NT2/D1 (cell line): Measurements from ENCODE around the gene CRLF2.
"Not testable (repeated sequence)": the region's sequence is repeated elsewhere in the genome, so short reads cannot be mapped to it uniquely, and the experiment has no call there.

Experiments
- DNase-seq: peaks from one replicate; pipeline ENCODE4 v3.0.0-alpha.2; 2011; ENCODE audit warnings: low read depth, low spot score
- H3K27me3 ChIP-seq: 2 replicates; pipeline ENCODE4 v1.6.0; 2011; ENCODE audit warnings: mild to moderate bottlenecking; ENCODE audit not compliant: insufficient read length, insufficient read depth
- H3K36me3 ChIP-seq: 2 replicates; pipeline ENCODE4 v1.6.1; 2011; ENCODE audit warnings: mild to moderate bottlenecking, low read length, mixed read lengths; ENCODE audit not compliant: insufficient read depth, insufficient read length
- H3K4me1 ChIP-seq: 2 replicates; pipeline ENCODE4 v1.5.1; 2011; ENCODE audit not compliant: insufficient read depth, insufficient read length
- H3K4me3 ChIP-seq: 2 replicates; pipeline ENCODE4 v1.5.1; 2011; ENCODE audit warnings: low read depth; ENCODE audit not compliant: insufficient read length
- H3K9ac ChIP-seq: 2 replicates; pipeline ENCODE4 v1.6.0; 2011; ENCODE audit warnings: low read depth; ENCODE audit not compliant: insufficient read length
- H3K9me3 ChIP-seq: 2 replicates; pipeline ENCODE4 v1.5.1; 2011; ENCODE audit warnings: mild to moderate bottlenecking, low read length; ENCODE audit not compliant: insufficient read depth
- SUZ12 ChIP-seq: IDR thresholded peaks from 2 replicates; pipeline ENCODE4 v1.6.1; 2011; ENCODE audit not compliant: insufficient read length, insufficient read depth; ENCODE audit errors: extremely low read depth
- YY1 ChIP-seq: IDR thresholded peaks from 2 replicates; pipeline ENCODE4 v1.6.1; 2011; ENCODE audit not compliant: insufficient read length, insufficient read depth
- ZNF274 ChIP-seq: IDR thresholded peaks from 2 replicates; pipeline ENCODE4 v1.6.1; 2011; ENCODE audit warnings: mild to moderate bottlenecking, low read depth, low read length

CRLF2 gene

DNA sequence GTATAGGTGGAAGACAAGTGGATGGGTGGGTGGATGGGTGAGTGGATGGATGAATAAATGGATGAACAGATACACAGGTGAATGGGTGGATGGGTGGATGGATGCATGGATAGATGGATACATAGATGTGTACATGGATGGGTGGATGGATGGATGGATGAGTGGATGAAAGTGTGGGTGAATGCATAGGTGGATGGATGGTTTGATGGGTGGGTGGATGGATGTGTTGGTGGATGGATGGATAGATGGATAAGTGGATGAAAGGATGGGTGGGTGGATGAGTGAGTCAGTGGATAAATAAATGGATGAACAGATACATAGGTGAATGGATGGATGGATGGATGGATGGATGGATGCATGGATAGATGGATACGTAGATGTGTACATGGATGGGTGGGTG, 1.6 kb downstream of the CRLF2 start:
- H3K9me3 ChIP-seq, result no peaks in the 10 kb centered on the region
- no peak for TF ChIP-seq ZNF274
- no peak for TF ChIP-seq YY1
- no peak for TF ChIP-seq SUZ12
- H3K27me3 ChIP-seq, result no peaks in the 10 kb centered on the region
- H3K9ac ChIP-seq, result no peak overlapping the region
- no peaks in the 10 kb centered on the region for H3K4me1 ChIP-seq
- no peaks in the 10 kb centered on the region for H3K36me3 ChIP-seq
- DNase-seq, result no peak
- no peak overlapping the region for H3K4me3 ChIP-seq

DNA sequence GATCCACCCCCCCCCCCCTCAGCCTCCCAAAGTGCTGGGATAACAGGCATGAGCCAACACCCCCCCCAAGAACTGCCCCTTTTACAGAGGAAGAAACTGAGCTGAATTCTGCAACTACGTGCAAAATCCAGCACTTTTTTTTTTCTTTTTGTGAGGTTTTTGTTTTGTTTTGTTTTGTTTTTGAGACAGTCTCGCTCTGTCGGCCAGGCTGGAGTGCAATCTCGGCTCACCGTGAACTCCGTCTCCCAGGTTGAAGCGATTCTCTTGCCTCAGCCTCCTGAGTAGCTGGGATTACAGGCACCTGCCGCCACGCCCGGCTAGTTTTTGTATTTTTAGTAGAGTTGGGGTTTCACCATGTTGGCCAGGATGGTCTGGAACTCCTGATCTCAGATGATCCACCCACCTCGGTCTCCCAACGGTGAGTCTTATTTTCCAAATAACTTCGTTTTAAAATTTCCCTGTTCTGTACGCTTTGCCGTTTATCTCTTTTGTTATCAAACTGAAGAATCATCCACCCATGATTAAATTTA, 4.9 kb downstream of the CRLF2 start:
- TF ChIP-seq YY1, result no peak
- TF ChIP-seq ZNF274, result no peak
- no peak for TF ChIP-seq SUZ12
- H3K9ac ChIP-seq, result no peak overlapping the region
- H3K27me3 ChIP-seq, result no peaks in the 10 kb centered on the region
- H3K36me3 ChIP-seq, result no peaks in the 10 kb centered on the region
- H3K9me3 ChIP-seq, result no peaks in the 10 kb centered on the region
- no peaks in the 10 kb centered on the region for H3K4me1 ChIP-seq
- DNase-seq, result no peak
- H3K4me3 ChIP-seq, result no peak overlapping the region

DNA sequence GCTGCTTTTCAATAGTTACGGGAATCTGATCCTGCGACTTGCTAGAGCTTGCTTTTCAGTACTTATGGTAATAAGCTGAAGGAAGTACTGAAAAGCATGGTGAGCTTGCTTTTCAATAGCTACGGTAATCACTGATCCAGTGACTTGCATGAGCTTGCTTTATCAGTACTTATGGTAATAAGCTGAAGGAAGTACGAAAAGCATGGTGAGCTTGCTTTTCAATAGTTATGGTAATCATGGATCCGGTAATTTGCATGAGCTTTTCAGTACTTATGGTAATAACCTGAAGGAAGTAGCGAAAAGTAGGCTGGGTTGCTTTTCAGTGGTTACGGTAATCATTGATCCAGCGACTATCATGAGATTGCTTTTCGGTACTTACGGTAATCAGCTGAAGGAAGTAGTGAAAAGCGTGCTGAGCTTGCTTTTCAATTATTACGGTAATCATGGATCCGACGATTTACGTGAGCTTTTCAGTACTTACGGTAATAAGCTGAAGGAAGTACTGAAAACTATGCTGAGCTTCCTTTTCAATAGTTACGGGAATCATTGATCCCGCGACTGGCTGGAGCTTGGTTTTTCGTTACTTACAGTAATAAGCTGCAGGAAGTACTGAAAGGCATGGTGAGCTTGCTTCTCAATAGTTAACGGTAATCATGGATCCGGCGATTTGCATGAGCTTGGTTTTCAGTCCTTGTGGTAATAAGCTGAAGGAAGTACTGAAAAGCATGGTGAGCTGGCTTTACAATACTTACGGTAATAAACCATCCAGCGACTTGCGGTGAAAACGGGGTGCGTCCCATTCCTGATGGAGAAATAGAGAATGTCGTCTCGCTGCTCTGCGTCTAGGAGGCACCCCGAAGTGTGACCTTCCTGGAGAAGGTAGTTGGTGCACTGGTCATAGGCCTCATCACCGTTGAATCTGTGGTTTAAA, 6.5 kb downstream of the CRLF2 start:
- peak overlapping the region; percentile 53 for H3K4me3 ChIP-seq

DNA sequence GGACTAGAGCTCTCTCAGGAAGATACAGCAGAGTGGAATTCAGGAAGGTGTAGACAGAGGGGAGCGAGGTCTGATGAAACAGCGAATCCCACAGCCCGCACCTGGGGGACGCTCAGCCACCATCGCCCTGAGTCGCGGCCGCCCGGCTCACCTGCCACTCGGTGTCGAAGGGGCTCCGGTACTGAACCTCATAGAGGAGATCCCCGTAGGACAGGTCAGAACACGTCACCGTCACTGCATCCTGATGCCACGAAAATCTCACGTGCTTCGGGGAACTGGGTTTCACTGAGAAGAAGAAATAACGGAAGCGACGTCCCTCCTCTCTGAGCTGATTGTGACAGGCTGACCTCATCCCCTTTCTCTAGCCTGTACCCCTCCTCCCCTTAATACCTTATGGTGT, 10.2 kb downstream of the CRLF2 start:
- no peak for TF ChIP-seq SUZ12
- Histone ChIP-seq H3K4me1 (peaks cover 5% of the 10 kb centered on the region), H3K9ac (no peak overlapping the region), H3K4me3 (no peak overlapping the region), H3K36me3 (no peaks in the 10 kb centered on the region), H3K9me3 (no peaks in the 10 kb centered on the region), H3K27me3 (no peaks in the 10 kb centered on the region)
- DNase-seq, result no peak

More for the DNA sequence above, 6.5 kb downstream of the CRLF2 start:
- no peaks in the 10 kb centered on the region for H3K36me3 ChIP-seq
- H3K27me3 ChIP-seq, result no peaks in the 10 kb centered on the region
- no peak overlapping the region for H3K9ac ChIP-seq
- no peaks in the 10 kb centered on the region for H3K9me3 ChIP-seq
- TF ChIP-seq SUZ12 (no peak), ZNF274 (no peak), YY1 (no peak)
- H3K4me1 ChIP-seq, result peaks cover 2% of the 10 kb centered on the region
- peak; percentile 90 for DNase-seq

DNA sequence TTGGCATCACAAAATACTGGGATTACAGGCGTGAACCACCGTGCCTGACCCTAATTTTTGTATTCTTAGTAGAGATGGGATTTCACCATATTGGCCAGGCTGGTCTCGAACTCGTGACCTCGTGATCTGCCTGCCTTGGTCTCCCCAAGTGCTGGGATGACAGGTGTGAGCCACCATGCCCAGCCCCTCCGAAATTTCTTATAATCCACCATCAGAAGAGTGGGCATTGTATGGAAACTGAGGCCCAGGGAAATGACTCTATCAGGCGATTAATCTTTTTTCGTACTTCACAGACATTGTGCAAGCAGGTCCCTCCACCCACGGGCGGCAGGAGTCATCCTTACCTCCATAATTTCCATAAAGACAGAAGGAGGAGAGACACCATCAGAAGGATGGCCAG, 16.0 kb downstream of the CRLF2 start:
- H3K9me3 ChIP-seq, result no peaks in the 10 kb centered on the region
- TF ChIP-seq YY1 (no peak), ZNF274 (no peak), SUZ12 (no peak)
- H3K4me1 ChIP-seq, result peaks cover 3% of the 10 kb centered on the region
- H3K27me3 ChIP-seq, result no peaks in the 10 kb centered on the region
- H3K4me3 ChIP-seq, result no peak overlapping the region
- H3K36me3 ChIP-seq, result no peaks in the 10 kb centered on the region
- DNase-seq, result no peak
- H3K9ac ChIP-seq, result no peak overlapping the region

DNA sequence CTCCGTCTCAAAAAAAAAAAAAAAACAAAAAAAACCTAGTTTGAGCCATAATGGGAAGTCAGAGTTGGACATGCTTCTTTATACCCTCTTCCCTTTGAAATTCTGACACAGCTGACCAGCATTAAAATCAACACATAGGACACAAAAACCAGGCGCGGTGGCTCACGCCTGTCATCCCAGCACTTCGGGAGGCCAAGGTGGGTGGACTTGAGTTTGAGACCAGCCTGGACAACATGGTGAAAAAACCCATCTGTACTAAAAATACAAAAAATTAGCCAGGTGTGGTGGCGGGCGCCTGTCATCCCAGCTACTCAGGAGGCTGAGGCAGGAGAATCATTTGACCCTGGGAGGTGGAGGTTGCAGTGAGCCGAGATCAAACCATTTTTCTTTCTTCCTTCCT, 20.3 kb downstream of the CRLF2 start:
- not testable (repeated sequence) for H3K9me3 ChIP-seq, H3K4me1 ChIP-seq, H3K36me3 ChIP-seq, H3K9ac ChIP-seq, H3K4me3 ChIP-seq, DNase-seq, H3K27me3 ChIP-seq

DNA sequence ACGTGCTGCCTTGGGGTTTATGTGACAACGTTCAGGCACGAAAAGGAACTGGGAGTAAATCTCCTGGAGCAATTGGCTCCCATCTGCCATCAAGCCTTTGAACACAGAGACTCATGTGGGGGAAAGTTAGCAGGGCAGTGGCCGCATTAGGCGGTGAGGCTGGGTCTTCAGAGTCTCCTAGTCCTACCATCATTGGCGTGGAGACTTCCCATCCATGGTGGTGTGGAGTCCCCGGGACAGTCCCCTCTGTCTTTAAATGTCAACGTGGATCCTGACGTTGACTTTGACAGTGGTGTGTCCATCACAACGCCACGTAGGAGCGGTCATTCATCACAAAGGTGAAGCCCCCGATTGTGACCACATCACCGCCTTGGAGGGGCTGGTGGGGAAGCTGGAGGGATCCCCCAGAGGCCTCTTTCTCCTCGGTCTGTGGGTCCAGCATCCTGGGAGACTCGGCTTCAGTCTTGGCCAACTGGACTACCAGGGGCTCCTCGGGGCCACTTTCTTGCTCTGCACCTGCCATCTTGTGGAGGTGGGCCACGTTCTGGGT, 21.8 kb downstream of the CRLF2 start:
- TF ChIP-seq SUZ12 (no peak), ZNF274 (no peak), YY1 (no peak)
- Histone ChIP-seq H3K4me1 (no peaks in the 10 kb centered on the region), H3K4me3 (no peak overlapping the region)

DNA sequence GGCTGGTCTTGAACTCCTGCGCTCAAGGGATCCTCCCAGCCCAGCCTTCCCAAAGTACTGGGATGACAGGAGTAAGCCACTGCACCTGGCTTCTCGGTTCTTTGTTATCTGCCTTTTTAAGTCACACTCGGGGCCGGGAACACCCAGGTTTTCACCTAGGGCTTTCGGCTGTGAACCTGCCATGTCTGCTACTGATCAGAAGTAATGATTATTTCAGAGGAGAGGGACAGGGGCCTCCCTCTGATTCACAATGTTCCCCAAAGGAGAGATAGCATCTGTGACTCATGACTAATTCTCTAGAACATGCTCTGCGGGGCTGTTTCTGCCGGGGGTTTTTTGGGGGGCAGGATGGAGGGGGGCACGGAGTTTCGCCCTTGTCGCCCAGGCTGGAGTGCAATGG, 26.9 kb downstream of the CRLF2 start:
- Histone ChIP-seq H3K9me3 (no peaks in the 10 kb centered on the region), H3K36me3 (no peaks in the 10 kb centered on the region), H3K4me3 (no peak overlapping the region), H3K9ac (no peak overlapping the region), H3K4me1 (peaks cover 3% of the 10 kb centered on the region), H3K27me3 (no peaks in the 10 kb centered on the region)
- TF ChIP-seq ZNF274, result no peak
- TF ChIP-seq SUZ12, result no peak
- TF ChIP-seq YY1, result no peak
- DNase-seq, result no peak

More for the DNA sequence above, 21.8 kb downstream of the CRLF2 start:
- Histone ChIP-seq H3K9ac (no peak overlapping the region), H3K27me3 (no peaks in the 10 kb centered on the region), H3K9me3 (no peaks in the 10 kb centered on the region), H3K36me3 (no peaks in the 10 kb centered on the region)
- no peak for DNase-seq
